Ishikawa (cell line): ENCODE data around the gene TAS2R5.

Experiments used
- CEBPB ChIP-seq: IDR thresholded peaks from 2 replicates; pipeline ENCODE4 v1.6.1; 2012
- EGR1 ChIP-seq: IDR thresholded peaks from 2 replicates; pipeline ENCODE4 v1.6.1; 2012
- EP300 ChIP-seq: IDR thresholded peaks from 2 replicates; pipeline ENCODE4 v1.6.1; 2012; ENCODE audit warnings: borderline replicate concordance
- TAF1 ChIP-seq: IDR thresholded peaks from 2 replicates; pipeline ENCODE4 v1.6.1; 2012; ENCODE audit warnings: low read depth, mild to moderate bottlenecking
- TCF12 ChIP-seq: IDR thresholded peaks from 2 replicates; pipeline ENCODE4 v1.6.1; 2012; ENCODE audit warnings: low read depth
- TEAD4 ChIP-seq: IDR thresholded peaks from 2 replicates; pipeline ENCODE4 v1.6.1; 2012
- YY1 ChIP-seq: IDR thresholded peaks from 2 replicates; pipeline ENCODE4 v1.6.1; 2012; ENCODE audit warnings: low read depth
- ZBTB7A ChIP-seq: IDR thresholded peaks from 2 replicates; pipeline ENCODE4 v1.6.1; 2012; ENCODE audit warnings: low read depth
- TF ChIP-seq, protein P1 (sequence below): IDR thresholded peaks from 2 replicates; pipeline ENCODE4 v1.6.1; 2012; ENCODE audit warnings: low read depth, mild to moderate bottlenecking
- TF ChIP-seq, protein P2 (sequence below): IDR thresholded peaks from 2 replicates; pipeline ENCODE4 v1.6.1; 2012

DNA sequence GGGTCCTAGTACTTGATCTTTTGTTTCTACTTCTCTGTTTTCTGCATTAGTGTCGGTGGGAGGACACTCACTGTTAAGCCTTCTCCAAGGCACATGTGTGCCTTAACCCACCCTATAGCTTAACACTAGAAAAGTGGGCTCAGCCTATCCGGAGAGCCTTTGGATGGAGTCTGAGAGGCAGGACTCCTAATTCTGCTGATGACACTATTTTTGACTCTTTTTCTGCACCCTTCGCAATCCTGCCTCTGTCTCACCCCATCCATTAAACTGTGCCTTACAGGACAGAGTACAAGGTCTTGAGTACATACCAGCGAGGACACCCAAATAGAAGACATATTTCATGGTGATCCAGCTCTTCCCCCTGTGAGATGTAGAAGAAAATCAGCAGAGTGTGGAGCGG lies 50.7 kb downstream of the TAS2R5 start:
- TF ChIP-seq, protein P1, sequence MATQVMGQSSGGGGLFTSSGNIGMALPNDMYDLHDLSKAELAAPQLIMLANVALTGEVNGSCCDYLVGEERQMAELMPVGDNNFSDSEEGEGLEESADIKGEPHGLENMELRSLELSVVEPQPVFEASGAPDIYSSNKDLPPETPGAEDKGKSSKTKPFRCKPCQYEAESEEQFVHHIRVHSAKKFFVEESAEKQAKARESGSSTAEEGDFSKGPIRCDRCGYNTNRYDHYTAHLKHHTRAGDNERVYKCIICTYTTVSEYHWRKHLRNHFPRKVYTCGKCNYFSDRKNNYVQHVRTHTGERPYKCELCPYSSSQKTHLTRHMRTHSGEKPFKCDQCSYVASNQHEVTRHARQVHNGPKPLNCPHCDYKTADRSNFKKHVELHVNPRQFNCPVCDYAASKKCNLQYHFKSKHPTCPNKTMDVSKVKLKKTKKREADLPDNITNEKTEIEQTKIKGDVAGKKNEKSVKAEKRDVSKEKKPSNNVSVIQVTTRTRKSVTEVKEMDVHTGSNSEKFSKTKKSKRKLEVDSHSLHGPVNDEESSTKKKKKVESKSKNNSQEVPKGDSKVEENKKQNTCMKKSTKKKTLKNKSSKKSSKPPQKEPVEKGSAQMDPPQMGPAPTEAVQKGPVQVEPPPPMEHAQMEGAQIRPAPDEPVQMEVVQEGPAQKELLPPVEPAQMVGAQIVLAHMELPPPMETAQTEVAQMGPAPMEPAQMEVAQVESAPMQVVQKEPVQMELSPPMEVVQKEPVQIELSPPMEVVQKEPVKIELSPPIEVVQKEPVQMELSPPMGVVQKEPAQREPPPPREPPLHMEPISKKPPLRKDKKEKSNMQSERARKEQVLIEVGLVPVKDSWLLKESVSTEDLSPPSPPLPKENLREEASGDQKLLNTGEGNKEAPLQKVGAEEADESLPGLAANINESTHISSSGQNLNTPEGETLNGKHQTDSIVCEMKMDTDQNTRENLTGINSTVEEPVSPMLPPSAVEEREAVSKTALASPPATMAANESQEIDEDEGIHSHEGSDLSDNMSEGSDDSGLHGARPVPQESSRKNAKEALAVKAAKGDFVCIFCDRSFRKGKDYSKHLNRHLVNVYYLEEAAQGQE: no peak
- no peak for TF ChIP-seq ZBTB7A
- no peak for TF ChIP-seq TAF1
- TF ChIP-seq YY1: no peak
- TF ChIP-seq TEAD4: no peak
- TF ChIP-seq EP300: no peak
- no peak for TF ChIP-seq CEBPB
- TF ChIP-seq EGR1: no peak
- TF ChIP-seq, protein P2, sequence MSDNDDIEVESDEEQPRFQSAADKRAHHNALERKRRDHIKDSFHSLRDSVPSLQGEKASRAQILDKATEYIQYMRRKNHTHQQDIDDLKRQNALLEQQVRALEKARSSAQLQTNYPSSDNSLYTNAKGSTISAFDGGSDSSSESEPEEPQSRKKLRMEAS: no peak
- TF ChIP-seq TCF12: no peak
